Mammary epithelial cell (primary cell): ENCODE results near the gene ADGRE3.

Experiments used
- EZH2 ChIP-seq: IDR thresholded peaks from 2 replicates; pipeline ENCODE4 v1.6.1; 2012; ENCODE audit warnings: low read length, inconsistent platforms, borderline replicate concordance
- TF ChIP-seq, protein P1 (sequence below), 2 donors: IDR thresholded peaks in 1 of 2; conservative IDR thresholded peaks in 1 of 2; 2 replicates each; pipeline ENCODE4 v1.5.1; 2011 to 2012; ENCODE audit warnings: inconsistent platforms in 2 of 2, low read length in 2 of 2, mild to moderate bottlenecking in 2 of 2, control low read depth in 1 of 2, low read depth in 1 of 2; ENCODE audit not compliant: insufficient read depth in 1 of 2; ENCODE audit errors: extremely low read depth in 1 of 2

DNA sequence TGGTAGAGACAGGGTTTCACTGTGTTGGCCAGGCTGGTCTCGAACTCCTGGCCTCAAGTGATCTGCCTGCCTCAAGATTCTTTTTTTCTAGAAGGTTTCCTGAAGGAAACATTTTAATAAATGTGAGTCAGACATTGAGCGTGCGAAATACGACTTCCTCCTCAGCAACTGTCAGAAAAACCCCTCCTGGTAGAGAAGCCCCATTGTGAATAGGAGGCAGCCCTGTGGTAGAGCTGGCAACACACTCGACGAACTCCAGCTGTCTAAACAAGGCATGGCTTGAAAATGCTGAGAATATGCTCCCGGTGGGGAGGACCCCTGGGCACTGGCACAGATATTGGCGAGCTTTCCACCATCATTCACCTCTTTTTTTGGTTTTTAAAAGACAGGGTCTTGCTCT is 25.0 kb upstream of the ADGRE3 start:
- TF ChIP-seq, protein P1, sequence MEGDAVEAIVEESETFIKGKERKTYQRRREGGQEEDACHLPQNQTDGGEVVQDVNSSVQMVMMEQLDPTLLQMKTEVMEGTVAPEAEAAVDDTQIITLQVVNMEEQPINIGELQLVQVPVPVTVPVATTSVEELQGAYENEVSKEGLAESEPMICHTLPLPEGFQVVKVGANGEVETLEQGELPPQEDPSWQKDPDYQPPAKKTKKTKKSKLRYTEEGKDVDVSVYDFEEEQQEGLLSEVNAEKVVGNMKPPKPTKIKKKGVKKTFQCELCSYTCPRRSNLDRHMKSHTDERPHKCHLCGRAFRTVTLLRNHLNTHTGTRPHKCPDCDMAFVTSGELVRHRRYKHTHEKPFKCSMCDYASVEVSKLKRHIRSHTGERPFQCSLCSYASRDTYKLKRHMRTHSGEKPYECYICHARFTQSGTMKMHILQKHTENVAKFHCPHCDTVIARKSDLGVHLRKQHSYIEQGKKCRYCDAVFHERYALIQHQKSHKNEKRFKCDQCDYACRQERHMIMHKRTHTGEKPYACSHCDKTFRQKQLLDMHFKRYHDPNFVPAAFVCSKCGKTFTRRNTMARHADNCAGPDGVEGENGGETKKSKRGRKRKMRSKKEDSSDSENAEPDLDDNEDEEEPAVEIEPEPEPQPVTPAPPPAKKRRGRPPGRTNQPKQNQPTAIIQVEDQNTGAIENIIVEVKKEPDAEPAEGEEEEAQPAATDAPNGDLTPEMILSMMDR (conservative IDR thresholded peaks at IDR 0.05 in 1 of 2, IDR thresholded peaks at IDR 0.05 in 1 of 2; ENCODE audit: extremely low read depth in 1 of 2, insufficient read depth in 1 of 2, low read depth in 1 of 2, low read length in 2 of 2), result no peak
- no peak for TF ChIP-seq EZH2
